Suppressor macrophage treated with lipopolysaccharide for 1 hour (primary cell): Measurements from ENCODE around the gene PAK1.
A peak's percentile ranks its signal among the peaks of the same experiment; 100 is the strongest.
"Not testable (repeated sequence)": the region's sequence is repeated elsewhere in the genome, so short reads cannot be mapped to it uniquely, and the experiment has no call there.

Experiments used
- DNase-seq, 3 donors: peaks; one replicate each; pipeline ENCODE4 v3.0.0-alpha.2; 2020 to 2022

PAK1 gene

GRCh38 chr11:77473801-77474683 lies at the start of gene PAK1:
PAK1 (minus strand) TSS chr11:77474094; CDS start chr11:77392520, 81,574 bp downstream.
- peak; percentile 97 to 99 (median 98) for DNase-seq

GRCh38 chr11:77522215-77522614 lies 48.3 kb upstream of the PAK1 start:
- DNase-seq: no peak

GRCh38 chr11:77519847-77520246 lies 46.0 kb upstream of the PAK1 start:
- no peak for DNase-seq

DNA sequence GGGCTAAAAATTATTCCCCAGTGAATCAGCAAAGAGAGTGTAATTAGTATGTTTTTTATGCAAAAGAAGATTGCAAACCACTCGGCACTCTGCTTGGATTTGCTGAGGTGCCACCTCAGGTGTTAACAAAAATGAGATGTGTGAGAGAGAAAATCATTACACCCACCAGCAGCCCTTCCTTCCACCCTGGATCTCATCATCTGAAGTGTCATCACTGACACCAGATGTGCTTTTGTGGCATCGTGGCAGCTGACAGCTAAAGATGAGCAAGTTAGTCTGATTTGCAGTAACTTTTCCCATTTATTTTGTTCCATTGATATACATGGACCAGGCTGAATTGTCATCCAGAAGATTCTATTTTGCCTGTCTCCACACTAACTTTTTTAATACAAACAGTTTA lies 44.6 kb upstream of the PAK1 start:
- no peak for DNase-seq

GRCh38 chr11:77517753-77518152 lies 43.9 kb upstream of the PAK1 start:
- DNase-seq: no peak

DNA sequence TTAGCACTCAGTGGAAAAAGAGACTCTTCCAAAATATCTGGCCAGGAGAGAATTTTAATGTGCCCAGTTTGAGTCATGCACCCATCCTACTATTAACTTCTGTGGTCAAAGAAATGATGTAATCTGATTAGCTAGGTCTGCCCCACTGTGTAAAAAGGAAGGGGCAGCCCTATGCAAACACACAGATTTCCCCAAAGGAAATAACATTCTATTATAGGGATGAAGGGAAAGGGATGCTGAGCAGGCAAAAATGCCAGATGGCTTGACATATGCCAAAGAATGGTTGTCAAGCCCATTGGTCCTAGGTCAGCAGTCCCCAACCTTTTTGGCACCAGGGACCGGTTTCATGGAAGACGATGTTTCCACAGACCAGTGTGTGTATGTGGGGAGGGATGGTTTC lies 43.3 kb upstream of the PAK1 start:
- DNase-seq: peak; percentile 41 to 58 (median 56)

GRCh38 chr11:77515483-77515882 lies 41.6 kb upstream of the PAK1 start:
- DNase-seq: no peak

DNA sequence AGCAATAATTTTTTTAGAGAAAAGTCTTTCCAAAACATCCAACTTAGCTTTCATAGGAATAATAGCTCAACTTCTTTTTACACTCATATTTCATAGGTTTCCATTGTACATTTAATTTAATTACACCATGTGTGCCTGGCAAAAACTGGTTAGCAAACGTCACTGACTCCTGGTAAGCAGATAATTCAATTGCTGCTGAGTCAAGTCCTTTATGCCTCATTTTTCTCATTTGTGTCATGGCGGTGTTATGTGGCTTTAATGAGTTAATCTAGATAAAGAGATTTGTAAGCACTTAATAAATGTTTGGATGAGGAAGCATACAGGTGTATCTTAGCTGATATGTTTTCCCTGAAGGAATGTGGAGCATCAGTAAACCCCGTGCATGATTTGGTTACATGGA lies 41.2 kb upstream of the PAK1 start:
- no peak for DNase-seq

GRCh38 chr11:77512092-77512491 lies 38.2 kb upstream of the PAK1 start:
- DNase-seq: peak; percentile 44 to 60 (median 58)

- DNase-seq: peak in 2 of 3 donors; percentile 38 to 42
Measured at GRCh38 chr11:77510851-77511250, 37.0 kb upstream of the PAK1 start.

- no peak for DNase-seq
Measured at GRCh38 chr11:77510095-77510494, 36.2 kb upstream of the PAK1 start.

DNA sequence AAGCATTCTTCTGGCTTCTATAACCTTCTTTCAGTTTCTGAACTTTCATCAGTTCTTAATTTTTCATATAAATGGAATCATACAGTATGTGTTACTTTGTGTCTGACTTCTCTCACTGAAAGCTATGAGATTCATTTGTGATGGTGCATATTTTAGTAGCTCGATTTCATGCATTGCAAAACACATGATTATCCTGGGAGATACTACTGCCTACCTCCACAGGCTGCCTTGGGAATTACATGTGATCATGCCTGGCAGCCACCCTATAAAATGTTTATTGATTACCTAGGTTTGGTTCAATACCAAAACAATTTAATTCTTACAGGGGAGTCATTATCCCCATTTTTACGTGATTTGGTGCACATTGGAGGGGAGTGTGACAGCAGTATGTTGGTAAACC lies 34.1 kb upstream of the PAK1 start:
- DNase-seq: no peak

DNA sequence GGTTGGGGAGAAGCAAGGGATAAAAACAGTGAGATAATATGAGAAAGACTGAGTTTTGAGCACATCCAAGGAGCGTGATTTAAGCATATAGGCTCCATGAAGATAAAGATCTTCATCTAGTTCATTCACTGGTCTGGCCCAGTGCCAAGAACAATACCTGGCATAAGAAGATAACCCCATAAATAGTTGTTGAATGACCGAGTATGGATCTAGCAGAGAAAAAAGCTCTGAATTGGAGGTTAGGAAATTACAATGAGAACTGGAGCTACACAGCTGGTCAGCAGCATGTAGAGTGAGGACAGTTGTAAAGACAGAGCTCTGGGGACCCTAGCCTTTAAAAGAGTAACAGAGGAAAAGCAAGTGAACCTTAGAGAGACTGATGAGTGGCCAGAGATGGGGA lies 33.0 kb upstream of the PAK1 start:
- DNase-seq: no peak

DNA sequence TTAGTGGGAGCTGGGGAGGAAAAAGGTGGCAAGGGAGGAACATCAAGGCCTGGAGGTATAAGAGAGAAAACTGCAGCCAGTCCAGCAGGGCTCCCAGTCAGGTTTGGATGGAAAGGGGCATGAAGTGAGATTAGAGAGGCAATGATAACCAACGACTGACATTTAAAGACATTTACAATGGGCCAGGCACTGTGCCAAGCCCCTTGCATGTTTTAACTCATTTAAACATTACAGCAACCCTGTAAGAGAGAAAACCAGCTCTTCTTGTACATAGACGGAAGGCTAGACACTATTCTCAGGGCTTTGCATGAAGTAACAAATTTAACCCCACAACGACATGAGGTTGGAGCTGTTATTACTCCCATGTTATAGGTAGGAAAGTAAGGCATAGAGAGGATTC lies 32.1 kb upstream of the PAK1 start:
- DNase-seq: no peak

GRCh38 chr11:77503006-77503405 lies 29.1 kb upstream of the PAK1 start:
- no peak for DNase-seq

DNA sequence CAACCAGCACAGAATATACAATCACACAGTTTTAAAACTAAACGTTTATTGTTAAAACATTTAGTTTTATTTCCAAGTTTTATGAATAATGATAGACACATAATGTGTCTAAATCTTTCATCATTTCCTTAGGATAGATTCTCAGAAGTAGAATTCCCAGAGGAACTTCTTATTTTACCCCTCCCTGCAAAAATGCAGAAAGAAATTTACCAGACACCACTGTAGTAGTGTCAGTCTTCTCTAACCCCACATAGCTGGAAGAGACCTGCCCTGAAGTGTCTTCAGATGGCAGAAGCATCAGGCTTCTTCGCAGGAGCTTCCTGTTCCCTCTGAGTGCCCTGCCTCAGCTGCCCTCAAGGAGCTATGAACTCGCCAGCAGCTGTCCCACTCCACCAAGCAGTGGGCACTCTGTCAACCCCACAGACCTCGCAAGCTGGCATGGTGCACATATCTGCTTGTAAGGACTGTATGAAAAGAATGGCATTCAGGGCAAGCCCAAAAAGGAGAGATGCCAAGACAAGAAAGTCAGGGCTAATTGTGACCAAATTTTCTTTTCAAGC lies 28.5 kb upstream of the PAK1 start:
- DNase-seq: no peak

GRCh38 chr11:77501758-77502157 lies 27.9 kb upstream of the PAK1 start:
- peak; percentile 60 to 76 (median 66) for DNase-seq

- peak; percentile 59 to 82 (median 60) for DNase-seq
Measured at GRCh38 chr11:77497368-77497767, 23.5 kb upstream of the PAK1 start.

DNA sequence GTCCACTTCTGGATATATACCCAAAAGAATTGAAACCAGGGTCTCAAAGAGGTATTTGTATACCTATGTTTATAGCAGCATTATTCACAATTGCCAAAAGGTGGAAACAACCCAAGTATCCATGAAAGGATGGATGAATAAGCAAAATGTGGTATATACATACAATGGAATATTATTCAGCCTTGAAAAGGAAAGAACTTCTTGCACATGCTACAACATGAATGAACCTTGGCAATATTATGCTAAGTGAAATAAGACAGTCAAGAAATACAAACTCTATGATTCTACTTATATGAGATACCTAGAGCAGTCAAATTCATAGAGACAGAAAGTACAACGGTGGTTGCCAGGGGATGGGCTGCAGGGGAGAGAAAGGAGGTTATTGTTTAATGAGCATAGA lies 21.6 kb upstream of the PAK1 start:
- no peak for DNase-seq

GRCh38 chr11:77490035-77490434 lies 16.1 kb upstream of the PAK1 start:
- DNase-seq: not testable (repeated sequence)

DNA sequence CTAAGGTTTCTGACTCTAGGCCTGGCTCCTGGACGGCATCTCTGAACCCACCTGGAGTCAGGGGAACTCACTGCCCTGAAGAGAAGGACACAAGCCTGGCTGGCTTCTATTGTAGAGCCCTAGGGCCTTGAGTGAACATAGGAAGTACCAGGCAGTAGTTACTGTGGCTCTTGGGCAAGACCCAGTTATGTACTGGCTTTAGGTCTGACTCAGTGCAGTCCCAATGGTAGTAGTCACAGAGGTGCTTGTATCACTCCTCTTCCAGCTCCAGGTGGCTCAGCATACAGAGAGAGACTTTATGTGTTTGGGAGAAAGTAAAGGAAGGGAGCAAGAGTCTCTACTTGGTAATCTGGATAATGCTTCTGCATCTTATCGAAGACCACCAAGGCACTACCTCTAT lies 13.9 kb upstream of the PAK1 start:
- no peak for DNase-seq

GRCh38 chr11:77479746-77480352 lies 6.0 kb upstream of the PAK1 start:
- no peak for DNase-seq

- DNase-seq: no peak
Measured at GRCh38 chr11:77475206-77475605, 1.3 kb upstream of the PAK1 start.

GRCh38 chr11:77474684-77475060 lies 778 bp upstream of the PAK1 start:
- no peak for DNase-seq
